H1 (cell line): ENCODE measurements around the gene BATF2. TPM values are rescaled to one million over a fixed set of nuclear protein-coding genes. Genes with fewer than 3 reads are reported as not detected.

Source experiments
- ATF2 ChIP-seq: IDR thresholded peaks from 2 replicates; pipeline ENCODE4 v1.6.1; 2012; ENCODE audit warnings: low read length, inconsistent platforms
- BACH1 ChIP-seq: IDR thresholded peaks from 2 replicates; pipeline ENCODE4 v1.6.1; 2012; ENCODE audit warnings: low read length, improper control_type of control experiment
- CBX5 ChIP-seq: fragments of 300-800, 300-1000 bp; sonication (generic); IDR thresholded peaks from 2 replicates; pipeline ENCODE4 v1.7.1; 2016; ENCODE audit warnings: antibody characterized with exemption, low read length, low read depth
- CEBPB ChIP-seq: IDR thresholded peaks from 2 replicates; pipeline ENCODE4 v1.6.1; 2012; ENCODE audit warnings: low read depth, low read length
- FOSL1 ChIP-seq: IDR thresholded peaks from 2 replicates; pipeline ENCODE4 v1.6.1; 2011; ENCODE audit warnings: mild to moderate bottlenecking, low read depth, low read length, moderate library complexity; ENCODE audit not compliant: insufficient read depth
- NRF1 ChIP-seq: IDR thresholded peaks from 2 replicates; pipeline ENCODE4 v1.6.1; 2011; ENCODE audit warnings: mild to moderate bottlenecking, low read depth, low read length, improper control_type of control experiment
- RFX5 ChIP-seq: IDR thresholded peaks from 2 replicates; pipeline ENCODE4 v1.6.1; 2011; ENCODE audit warnings: low read depth, low read length, improper control_type of control experiment, borderline replicate concordance
- RNF2 ChIP-seq: fragments of 200-900, 300-1000 bp; sonication (generic); IDR thresholded peaks from 2 replicates; pipeline ENCODE4 v1.7.1; 2016; ENCODE audit warnings: borderline replicate concordance, low read depth, mild to moderate bottlenecking, antibody characterized with exemption, low read length; ENCODE audit not compliant: poor library complexity, severe bottlenecking; ENCODE audit errors: missing control alignments
- TEAD4 ChIP-seq: IDR thresholded peaks from 2 replicates; pipeline ENCODE4 v1.6.1; 2012; ENCODE audit warnings: low read depth, low read length, inconsistent platforms, mixed read lengths
- polyA plus RNA-seq, 7 experiments: library from polyadenylated mRNA; depleted of rRNA in 3 of 7; stranded (reverse) in 5 of 7; unstranded in 2 of 7; fragments of >200 nt in 5 of 7; fragments of 200-250 nt in 2 of 7; gene quantifications; 1 replicate in 5 of 7; 2 replicates in 1 of 7; 4 replicates in 1 of 7; pipeline versions ENCODE4 v1.2.1 to v1.2.3, GENCODE V29; 2011 to 2013; ENCODE audit warnings: missing spikeins in 2 of 7, mixed read lengths in 2 of 7
- total RNA-seq: library from RNA; stranded (reverse); fragmentation: NEBNext Ultra II Directional; extraction: Animal tissue kit (Norgen Biotek cat#: 25700); gene quantifications from 2 replicates; pipeline ENCODE4 v1.2.1, GENCODE V29; 2021

The BATF2 gene
- total and polyA plus RNA-seq, 2 of the 8 experiments (the other 6 are each of a cell fraction or from before 2014, with no cell fraction given), result 1.4 to 3.1 TPM

- TF ChIP-seq ATF2 (no peak), NRF1 (no peak), CBX5 (no peak), TEAD4 (no peak), RNF2 (no peak), RFX5 (no peak), CEBPB (no peak), BACH1 (no peak), FOSL1 (no peak)
Measured at GRCh38 chr11:65017937-65018336, 21.2 kb upstream of the BATF2 start (continued).
